ENCODE results near the gene SLC1A7.

Gene SLC1A7

DNA sequence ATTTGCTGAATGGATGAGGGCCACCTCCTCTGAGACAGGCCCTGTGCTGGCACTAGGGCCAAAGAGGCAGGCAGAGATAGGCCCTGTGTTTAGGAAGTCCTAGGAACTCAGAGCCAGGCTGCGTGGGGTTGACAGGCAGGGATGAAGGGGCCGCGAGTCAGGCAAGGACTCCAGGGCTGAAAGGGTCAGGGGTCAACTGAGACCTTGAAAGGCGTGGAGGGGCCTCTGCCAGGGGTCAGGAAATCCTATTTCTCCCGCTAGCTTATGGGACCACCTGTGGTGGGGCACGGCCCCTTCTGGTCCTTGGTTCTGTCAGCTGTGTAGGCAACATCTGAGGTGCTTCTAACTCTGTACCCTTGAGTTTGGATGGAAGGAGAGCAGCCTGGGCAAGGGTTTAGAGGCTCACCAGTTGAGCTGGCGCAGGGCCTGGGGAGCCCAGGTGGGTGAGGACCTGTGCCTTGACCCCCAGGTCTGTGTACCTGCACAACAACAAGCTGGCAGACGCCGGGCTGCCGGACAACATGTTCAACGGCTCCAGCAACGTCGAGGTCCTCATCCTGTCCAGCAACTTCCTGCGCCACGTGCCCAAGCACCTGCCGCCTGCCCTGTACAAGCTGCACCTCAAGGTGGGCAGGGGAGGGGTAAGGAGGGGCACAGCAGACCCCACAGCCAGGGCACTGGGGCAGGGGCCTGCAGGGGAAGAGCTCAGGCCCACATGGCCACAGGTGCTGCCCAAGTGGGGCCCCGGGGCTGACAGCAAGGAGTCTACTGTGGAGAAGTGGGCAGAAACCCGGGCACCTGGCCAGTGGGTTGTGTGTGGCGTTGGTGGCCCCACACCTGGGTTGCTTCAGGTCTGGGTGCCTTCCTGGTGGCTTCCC, 65.5 kb downstream of the SLC1A7 start:
- no peak for DNase-seq (ENCODE audit: low read depth in 2 of 2)

DNA sequence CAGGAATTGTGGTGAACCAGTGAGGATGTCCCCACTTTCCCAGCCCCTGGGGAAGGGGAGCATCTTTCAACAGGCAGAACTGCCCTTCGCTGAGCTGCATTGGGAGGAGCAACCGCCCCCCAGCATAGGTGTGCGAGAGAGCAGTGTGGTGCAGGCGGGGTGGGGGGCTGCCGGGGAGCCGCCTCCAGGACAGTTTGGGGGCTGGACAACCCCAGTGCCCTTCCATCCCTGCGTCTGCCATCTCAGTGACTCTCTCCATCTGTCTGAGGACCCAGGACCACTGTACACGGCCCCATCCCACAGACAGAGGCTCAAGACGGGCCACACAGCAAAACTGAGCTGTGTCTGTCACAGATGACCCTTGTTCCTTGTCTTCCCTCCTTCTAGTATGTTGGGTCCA, 66.3 kb downstream of the SLC1A7 start:
- DNase-seq (ENCODE audit: low read depth in 2 of 2) = no peak

DNA sequence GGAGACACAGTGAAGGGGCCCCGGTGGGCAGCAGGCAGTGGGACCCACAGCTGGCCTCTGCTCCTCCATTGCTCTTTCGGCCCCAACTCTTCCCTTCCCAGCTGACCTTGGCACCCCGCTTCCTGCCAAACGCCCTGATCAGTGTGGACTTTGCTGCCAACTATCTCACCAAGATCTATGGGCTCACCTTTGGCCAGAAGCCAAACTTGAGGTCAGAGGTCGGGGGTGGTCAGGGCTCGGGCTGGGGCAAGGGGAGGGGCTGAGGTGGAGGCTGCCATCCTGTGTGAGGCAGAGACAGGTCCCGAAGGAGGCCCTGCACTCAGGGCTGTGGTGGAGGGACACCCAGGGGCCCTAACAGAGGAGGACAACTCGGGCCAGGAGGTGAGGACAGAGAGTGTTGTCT, 66.7 kb downstream of the SLC1A7 start:
- DNase-seq (ENCODE audit: low read depth in 2 of 2) = no peak

DNA sequence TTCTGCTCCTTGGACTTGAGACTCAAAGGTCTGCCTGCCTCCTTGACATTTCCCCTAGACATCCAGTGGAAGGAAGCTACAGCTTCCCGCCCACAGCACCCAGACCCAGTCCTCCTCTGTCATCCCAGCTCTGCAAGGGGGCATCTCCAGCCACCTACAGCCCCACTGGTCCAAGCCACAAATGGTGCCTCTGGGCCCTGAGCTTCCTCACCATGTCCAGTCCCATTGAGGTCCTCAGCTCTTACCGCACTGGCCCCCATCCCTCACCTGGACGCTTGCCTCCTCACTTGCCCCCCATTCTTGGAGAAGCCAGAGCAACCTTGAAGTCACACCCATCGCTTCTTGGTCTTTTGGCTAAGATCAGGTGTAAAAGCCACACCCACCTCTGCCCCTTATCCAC, 67.2 kb downstream of the SLC1A7 start:
- DNase-seq (ENCODE audit: low read depth in 2 of 2) = no peak

DNA sequence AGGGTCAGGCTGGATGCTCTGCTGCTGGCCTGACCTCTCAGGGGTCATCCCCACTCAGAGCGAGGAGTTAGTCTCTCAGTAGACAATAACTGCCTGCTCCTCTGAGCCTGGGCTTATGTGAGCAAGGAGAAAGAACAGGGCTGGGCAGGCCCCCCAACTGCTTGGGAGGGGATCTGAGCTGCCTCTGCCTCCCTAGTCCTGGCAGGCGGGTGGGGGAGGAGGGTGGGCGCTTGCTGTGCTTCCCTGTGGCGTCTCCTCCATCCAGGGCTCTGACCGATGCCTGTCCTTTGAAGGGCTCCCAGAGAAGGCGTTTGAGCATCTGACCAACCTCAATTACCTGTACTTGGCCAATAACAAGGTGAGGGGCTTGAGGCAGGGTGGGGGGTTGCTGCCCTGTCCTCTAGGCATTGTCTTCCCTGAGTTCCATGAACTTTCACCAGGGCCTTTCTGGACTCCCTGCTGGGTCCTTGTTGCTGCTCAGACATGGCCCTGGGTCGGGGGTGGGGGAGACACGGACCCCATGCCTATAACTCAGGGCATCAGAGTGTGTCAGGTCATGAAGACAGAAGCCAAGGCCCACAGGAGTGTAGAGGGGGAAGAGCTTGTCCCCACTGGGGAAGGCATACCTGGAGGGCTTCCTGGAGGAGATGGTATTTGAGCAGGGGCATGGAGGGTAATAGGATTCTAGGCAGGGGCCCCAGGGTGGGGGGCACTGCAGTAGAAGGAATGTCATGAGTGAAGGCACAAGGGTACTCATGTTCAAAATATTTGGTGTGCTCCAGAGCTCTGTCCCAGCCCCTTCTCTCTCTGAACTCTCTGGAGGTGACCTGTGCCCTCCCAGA, 67.9 kb downstream of the SLC1A7 start:
- DNase-seq (ENCODE audit: low read depth in 2 of 2) = no peak

DNA sequence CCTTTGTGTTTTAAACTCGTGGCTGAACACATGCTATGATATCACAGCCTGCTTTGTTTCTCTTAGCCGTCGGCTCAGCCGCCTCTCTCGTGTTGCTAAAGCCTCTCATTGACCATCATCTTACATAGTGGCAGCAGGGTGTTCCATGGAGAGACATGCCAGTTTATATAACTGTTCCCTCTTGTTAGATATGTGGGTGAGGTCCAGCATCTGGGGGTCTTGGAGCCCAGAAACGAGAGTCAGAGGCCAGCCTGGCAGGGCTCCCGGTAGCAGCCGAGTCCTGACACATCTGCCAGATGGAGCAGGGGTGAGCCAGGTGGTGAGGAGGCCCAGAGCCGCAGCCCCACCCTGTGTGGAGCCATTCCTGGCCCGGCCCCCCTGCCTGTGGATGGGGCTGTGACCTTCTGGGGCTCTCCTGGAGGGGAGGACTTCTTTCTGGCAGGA, 68.5 kb downstream of the SLC1A7 start:
- DNase-seq (ENCODE audit: low read depth in 2 of 2) = no peak

DNA sequence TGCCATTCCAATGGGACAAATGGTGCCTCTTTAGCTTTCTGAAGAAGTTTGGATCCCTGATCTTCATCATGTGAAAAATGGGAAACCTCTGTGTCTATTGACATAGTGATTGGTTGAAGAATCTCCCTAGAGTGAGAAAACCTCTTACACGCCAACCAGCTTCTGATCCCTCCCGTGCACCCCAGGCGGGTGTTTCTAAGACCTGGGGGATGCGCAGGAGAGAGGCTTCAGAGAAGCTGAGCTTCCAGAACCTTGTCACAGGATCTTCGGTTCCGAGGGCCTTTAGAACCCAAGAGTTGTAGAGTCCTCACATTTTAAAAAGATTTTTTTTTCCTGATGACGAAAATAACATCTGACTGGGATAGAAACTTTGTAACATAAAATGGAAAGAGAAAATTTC, 69.2 kb downstream of the SLC1A7 start:
- DNase-seq (ENCODE audit: low read depth in 2 of 2) = no peak

DNA sequence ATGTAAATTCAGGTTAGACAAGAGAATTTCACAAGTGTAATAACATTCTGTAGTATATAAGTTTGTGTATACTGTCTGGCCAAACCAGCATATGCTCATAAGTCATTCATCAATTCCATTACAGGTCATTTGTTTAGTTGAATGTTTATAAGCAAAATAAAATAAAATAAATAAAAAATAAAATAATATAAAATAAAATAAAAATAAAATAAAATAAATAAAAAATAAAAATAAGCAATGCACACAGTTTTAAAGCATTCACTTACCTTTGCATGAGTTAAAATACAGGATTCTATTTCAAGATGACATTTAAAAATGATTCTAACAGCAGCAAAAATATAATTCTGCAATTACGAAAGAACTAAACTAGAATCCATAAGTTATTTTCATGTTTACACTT, 70.5 kb downstream of the SLC1A7 start:
- no peak for DNase-seq (ENCODE audit: low read depth in 2 of 2)

DNA sequence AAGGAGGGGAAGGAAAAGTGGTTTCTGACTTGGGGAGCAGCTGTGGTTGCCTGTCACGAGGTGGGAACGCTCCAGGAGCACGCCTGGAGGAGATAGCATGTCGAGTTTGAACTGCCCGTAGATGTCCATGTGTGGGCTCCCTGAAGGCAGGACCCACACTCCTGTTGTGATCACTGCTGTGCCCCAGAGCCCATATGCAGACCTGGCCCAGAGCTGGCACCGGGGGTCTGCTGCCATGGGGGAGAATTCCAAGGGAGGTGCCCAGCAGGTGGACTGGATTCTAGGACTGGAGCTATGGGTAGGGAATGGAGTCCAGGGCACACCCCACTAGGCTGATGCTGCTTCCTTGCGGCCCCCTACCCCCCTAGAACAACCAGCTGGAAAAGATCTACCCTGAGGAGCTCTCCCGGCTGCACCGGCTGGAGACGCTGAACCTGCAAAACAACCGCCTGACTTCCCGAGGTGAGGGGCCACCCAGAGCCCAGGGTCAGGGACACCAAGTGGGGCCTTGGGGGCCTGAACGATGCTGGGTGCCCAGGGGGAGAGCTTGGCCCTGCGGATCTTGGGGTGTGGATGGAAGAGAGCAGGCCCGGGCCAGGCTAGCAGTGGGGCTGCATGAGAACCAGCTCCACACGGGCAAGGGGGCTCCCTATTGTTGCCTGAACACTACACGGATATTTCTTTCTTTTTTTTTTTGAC, 71.1 kb downstream of the SLC1A7 start:
- no peak for DNase-seq (ENCODE audit: low read depth in 2 of 2)

DNA sequence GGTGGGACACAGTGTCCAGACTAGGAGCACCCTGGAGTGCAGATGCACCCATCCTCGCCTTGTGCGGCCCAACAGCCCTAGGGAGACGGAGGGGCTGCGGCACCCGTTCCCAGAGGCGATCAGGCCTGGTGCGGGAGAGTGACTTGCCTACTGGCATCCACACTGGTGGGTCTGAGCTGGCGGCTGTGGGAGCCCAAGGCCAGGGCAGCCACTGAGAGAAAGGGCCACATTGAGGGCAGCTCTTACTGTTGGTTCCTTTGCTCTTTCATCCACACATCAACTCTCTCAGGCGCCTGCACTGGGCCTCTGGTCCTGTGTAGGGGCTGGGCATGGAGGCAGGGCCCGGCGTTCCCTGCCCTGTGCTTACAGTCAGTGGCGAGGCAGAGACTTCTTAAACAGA, 71.8 kb downstream of the SLC1A7 start:
- no peak for DNase-seq (ENCODE audit: low read depth in 2 of 2)

DNA sequence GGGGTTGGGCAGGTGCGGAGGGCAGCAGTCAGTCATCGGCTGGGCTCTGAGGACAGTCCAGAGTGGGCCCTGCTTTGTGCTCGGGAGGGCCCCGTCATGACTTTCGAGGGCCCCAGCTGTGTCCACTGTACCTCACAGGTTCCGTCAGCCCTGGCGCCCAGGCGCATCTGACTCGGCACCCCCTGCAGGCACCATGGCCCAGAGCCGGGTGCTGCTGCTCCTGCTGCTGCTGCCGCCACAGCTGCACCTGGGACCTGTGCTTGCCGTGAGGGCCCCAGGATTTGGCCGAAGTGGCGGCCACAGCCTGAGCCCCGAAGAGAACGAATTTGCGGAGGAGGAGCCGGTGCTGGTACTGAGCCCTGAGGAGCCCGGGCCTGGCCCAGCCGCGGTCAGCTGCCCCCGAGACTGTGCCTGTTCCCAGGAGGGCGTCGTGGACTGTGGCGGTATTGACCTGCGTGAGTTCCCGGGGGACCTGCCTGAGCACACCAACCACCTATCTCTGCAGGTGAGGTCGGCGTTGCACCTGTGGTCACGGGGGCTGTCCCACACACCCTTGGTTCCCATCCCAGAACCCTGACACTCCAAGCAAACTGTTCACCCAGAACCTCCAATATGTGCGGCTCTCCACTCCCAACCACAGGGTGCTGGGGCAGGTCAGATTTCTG, 72.6 kb downstream of the SLC1A7 start:
- no peak for DNase-seq (ENCODE audit: low read depth in 2 of 2)

DNA sequence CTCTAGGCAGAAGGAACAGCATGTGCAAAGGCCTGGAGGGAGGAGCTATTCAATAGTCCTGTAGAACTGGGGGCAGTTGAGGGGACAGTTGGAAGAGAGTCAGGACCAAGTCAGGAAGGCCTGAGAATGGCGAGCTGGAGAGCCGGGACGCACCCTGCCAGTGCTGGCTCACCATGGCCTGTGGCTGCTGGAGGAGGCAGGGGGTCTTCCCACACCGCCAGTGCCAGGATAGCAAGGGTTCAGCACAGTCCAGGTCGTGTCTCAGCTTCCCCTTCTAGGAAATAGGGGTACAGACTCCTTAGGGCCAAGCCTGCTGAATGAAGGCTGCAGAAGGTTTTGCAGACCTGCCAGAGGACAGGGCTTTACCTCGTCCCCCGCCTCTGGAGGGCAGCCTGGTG, 73.2 kb downstream of the SLC1A7 start:
- DNase-seq (ENCODE audit: low read depth in 2 of 2) = no peak

DNA sequence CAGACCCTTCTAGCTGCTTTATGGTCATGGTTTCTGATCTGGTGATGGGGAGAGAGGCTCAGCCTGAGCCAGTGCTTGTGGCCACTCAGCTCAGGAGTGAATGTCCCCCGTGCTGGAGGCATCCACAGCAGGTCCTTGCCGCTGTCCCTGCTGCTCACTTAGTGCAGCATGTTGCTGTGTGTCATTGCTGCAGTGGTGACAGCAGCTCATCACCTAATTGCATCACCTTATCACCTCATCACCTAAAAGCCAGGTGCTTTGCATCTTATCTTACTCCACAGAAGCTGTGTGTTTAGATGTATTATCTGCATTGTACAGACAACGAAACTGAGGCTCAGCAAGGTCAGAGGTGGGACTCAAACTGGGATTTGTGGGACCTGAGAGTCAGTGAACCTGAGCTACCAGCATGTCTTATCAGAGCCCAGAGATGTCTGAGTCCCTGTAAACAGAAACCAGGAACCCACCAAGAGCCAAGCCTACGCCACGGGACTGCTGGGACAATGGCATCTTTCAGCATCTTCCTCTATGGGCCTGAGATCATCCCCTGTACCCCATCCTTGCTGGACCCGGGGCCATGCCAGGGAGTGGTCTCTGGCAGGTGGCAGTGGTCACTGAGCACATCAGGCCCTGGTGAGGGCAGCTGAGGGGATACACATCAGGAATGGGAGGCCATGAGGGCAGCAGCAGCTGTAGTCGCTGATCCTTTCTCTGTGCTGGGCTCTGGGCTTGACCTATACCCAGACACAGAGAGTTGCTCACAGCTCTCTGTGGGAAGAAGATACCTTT, 73.9 kb downstream of the SLC1A7 start:
- no peak for DNase-seq (ENCODE audit: low read depth in 2 of 2)

DNA sequence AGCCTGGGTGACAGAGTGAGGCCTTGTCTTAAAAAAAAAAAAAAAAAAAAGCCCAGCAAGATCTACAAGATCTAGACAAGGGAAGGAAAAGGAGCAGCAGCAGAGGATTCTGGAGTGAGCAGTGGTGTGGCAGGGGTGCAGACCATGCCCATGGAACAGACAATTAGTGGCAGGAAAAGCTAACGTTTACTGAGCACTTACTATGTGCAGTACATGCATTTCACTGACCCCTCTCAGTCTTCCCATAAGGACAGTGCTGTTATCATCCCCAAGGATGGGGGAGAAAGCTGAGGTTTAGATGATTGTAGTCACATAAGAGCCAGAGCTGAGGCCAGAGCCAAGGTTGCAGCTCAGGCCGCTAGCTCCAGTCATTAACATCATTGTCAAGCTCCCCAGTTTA, 74.6 kb downstream of the SLC1A7 start:
- DNase-seq (ENCODE audit: low read depth in 2 of 2) = no peak

DNA sequence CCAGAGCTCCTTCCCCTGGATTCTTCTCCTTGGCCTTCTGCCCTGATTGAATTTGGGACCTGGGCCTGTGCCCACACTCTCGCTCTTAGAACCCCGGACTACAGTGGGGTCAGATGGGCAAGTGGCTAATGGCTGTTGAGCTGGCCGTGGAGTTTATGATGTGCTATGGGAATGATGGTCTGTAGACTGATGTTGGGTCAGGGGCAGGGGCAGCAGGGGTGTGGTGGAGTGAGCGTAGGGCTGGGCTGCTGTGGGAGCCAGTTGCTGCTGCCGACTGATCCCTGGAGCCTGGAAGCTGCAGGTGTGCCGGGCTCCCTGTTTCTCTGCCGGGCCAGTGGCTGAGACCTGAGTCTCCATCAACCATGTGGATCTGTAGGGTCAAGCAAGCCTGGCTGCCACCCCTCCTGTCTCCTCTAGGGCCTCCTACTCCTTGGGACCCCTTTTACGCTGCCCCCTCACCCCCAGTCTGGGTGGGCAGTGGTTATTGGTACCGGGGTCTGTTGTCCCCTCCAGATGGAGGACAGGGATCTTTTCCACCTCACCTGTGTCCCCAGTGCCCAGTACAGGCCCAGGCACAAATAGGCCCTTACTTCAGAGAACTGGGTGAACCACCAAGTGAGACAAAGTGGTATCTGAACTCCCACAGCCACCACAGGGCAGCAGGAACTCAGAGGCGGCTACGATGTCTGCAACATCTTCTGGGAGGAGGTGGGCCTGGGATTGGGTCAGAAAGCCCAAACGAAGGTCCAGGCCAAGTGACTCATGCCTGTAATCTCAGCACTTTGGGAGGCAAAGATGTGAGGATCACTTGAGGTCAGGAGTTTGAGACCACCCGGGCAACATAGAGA, 75.3 kb downstream of the SLC1A7 start:
- no peak for DNase-seq (ENCODE audit: low read depth in 2 of 2)

DNA sequence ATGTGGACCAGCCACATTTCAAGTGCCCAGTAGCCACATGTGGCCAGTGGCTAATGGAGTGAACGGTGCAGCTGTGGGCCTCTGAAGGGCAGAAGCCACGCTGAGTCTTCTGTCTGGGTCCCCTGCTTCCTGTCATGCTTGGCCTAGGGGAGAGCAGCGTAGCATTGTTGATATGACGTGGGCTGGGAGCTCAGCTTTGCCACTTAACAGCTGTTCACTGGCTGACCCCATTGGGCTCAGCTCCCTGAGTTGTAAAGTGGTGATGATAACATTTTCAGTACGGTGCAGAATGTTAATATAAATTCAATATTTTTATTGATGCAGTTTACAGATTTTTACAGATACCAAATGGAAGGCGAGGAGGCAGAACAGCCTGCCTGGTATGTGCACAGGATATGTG, 76.0 kb downstream of the SLC1A7 start:
- DNase-seq (ENCODE audit: low read depth in 2 of 2) = no peak

DNA sequence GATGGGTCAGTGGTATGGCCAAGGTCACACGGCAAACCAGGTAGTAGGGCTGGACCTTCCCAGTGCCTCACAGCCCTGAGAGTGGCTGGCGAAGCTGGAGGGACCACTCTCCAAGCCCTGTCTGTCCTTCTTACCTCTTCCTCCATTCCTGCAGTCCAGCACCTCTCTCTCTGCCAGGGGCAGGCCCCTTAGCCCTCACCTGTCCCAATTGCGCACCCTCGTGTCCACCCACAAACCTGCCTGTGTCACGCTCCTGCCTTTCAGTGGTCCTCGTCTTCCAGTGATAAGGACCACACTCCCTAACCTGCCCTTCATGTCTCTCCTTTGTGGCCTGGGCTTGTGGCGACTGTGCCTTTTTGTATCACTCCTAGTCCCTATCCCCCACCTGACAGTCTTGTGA, 77.0 kb downstream of the SLC1A7 start:
- no peak for DNase-seq (ENCODE audit: low read depth in 2 of 2)

DNA sequence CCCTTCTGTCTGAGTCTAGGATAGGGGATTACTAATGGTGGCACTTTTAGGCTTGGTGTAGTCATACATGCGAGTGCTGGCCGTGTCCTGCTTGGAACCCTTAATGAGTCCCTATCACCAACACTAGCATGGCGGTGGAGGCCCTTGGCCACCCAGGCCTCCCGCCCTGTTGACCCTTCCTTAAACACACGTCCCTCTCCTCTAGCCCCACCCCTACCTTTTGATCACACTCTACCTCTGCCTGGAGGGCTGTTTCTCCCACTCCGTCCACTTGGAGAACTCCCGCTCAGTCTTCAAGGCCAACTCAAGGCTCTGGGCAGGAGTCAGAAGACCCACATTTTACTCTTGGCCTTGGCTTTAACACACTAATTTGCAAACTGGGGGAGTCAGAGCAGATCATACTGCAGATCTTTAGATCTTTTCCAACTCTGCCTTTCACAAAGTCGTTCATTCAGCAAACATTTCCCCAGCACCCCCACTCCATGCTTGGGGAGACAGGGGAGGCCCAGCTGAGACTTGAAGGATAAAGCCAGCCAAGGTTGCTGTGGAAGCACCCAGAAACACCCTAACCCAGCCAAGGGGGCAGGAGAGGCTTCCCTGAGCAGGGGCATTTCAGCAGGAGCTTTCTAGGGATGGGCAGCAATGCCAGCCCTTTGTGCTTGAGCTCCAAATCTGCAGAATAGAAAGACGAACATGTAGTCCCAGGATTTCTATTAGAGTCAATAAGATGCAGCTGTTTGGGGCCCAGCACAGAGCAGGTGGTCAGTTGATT, 78.5 kb downstream of the SLC1A7 start:
- DNase-seq (ENCODE audit: low read depth in 2 of 2) = no peak

Measured in stimulated activated CD4-positive, alpha-beta T cell treated with anti-CD3 and anti-CD28 coated beads, Interleukin-12 subunit alpha, Interleukin-12 subunit beta, amount 100 ng/mL, for 24 hours (primary cell).